NCI-H187 treated with DMSO at 0.1 percent for 48 hours (cell line): ENCODE data around the gene NBEA.
"Not testable (repeated sequence)": the region's sequence is repeated elsewhere in the genome, so short reads cannot be mapped to it uniquely, and the experiment has no call there.

Experiments used
- DNase-seq: peaks from one replicate; lab custom pipeline; 2025; lab: John Stamatoyannopoulos, UW

NBEA gene

DNA sequence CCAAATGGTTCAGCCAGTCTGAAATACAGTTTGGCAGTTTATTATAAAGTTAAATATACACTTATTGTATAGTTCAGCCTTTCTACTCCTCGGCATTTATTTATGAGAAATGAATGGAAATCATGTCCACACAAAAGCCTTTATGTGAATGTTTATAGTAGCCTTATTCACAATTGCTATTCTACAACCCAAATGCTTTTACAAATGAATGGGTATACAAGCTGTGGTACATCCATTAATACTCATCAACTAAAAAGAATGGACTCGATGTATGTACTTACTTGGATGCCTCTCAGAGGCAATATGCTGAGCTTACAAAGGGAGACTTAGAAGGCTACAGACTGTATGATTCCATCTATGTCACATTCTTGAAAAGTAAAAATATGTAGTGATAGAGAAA, 150.7 kb downstream of the NBEA start:
- DNase-seq, result no peak

DNA sequence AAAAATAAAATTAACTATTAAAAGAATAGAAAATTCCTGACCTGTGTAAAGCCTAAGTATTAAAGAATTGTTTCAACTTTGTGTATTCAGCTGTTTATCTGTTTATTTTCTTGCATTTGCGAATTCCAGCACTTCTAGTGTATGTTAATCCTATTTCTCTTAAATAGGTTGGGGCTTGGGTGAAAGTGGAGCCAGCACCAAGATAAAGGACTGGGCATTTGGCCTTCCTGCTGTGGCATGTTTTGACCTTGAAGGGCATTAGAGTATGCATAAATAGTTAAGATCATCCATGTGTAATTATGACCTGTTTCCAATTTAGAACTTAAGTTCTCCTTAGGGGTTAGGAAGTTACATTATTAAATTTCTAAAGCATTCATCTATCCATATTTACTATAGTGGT, 151.3 kb downstream of the NBEA start:
- no peak for DNase-seq

DNA sequence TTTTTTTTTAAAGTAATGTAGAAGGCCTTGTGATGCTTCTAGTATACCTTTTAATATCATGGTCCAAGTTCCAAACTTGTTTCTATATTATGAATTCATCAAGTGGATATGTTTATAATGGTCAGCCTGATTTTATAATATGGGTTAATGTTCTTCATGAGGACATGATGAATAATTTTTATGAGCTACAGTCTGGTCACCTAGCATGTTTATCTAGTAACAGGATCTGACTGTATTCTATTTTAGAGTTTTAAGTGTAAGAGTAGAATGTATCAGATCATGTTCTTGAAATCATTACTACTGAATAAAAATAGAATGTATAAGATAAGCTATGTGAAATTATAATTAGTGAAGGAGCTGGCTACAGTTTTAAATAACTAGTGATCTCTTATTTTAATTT, 164.7 kb downstream of the NBEA start:
- not testable (repeated sequence) for DNase-seq

DNA sequence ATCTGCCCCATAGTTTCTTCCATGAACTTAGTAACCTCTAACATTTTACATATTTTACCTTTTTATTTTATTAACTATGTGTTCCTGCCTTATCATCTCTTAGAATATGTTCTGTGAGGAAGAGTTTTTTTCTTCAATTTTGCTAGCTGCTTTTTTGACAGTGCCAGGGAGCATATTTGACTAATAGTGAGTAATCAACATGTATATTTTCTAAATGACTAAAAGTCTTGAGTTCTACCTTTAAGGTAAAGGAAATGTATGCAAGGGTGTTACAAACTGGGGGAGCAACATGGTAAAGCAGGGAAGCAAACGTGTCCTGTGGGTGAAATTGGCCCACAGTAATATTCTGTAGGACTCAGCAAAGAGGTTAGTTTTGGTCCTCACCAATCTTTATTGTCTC, 165.5 kb downstream of the NBEA start:
- DNase-seq, result no peak

DNA sequence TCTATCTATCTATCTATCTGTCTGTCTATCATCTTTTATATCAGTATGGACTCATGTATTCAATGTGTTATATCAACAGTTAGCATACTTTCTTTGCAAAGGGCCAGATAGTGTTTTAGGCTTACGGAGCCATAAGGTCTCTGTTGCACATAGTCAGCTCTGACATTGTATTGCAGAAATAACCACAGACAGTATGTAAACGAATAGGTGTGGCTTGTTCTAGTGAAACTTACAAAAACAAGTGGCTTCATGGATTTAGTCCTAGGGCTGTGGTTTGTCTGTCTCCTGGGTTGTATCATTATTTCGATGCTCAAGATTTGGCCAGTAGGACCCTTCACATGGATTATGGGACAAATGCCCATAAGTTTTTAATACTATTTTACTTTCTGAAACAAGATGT, 171.5 kb downstream of the NBEA start:
- DNase-seq, result not testable (repeated sequence)

DNA sequence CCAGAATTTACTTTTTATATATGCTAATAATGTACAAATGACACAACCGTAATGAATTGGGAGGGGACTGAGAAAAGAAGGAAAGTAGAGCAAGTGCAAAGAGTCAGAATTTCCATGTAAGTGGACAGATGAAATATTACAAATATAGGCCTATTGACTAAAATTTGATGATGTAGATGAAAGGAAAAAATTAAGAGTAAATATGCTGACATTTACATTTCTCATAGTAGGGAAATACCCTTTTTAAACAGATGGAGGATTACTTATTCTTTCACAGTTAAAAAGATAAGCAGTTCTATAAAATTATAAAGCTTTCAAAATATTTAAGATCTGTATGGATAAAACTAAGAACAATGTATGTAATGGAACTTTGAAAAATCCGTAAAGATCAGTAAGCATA, 185.4 kb downstream of the NBEA start:
- DNase-seq, result no peak

DNA sequence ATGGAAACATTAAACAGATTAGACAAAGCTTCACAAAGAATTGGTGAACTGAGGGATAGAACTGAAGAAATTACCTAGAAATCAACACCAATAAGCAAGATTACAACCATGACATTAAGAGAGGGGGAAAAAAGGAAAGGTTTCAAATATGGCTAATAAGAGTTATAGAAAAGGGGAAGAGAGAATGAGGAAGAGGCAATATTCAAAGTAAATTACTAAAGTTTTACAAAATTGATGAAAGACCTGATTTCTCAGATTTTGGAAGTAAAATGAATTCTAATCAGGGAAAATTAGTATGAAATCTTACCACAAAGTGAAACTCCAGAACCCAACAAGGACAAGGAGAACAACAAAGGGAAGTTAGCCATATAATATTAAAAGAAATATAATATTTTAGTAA, 187.4 kb downstream of the NBEA start:
- DNase-seq, result no peak

DNA sequence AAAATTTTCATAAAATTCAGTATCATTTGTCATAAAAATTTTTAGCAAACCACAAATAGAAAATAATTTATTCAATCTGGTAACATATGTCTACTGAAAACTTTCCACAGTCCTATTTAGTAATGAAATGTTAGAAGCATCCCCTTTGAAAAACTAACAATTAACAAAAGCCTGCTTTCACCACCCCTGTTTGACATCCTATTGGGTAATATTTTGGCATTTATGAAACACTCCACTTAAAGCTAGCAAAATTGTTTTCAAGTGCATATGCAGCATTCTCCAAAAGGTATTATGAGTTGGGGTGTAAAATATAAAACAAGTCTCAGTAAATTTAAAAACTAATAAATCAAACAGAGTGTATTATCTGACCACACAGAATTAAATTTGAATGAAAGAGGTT, 189.4 kb downstream of the NBEA start:
- DNase-seq, result no peak

DNA sequence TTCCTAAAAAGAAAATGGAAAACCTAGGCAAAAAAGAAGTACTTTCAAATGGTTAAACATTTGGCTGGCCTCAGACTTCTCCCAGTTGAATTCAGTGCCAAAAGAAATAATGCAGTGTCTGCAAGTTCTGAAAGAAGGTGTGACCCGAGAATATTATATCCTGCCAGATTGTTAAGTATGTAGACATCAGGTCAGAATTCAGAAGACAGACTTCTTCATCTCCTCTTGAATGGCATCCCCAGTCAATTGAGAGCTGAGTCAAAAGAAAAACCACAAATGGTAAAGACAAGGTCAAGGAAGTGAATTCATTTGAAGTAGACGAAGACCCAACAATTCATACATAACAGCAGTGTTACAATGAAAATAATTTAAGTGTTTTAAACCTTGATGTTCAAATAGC, 194.5 kb downstream of the NBEA start:
- DNase-seq, result no peak

DNA sequence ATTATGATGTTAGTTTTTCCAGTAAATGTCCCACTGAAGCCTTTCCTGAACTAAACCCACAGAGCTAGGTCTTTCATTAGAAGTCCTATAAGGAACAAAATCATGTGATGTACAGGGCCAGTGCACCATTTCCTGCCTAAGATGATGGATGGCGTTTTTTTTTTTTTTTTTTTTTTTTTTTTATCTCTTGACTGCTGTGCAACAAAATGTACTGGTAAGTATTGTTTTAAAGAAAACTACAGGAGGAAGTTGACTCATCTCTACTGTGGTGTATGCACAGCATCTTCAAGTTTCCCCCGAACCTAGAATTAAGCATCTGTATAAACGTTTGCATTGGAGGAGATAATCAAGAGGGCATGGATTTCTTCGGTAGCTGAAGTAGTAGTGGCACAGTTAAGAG, 197.5 kb downstream of the NBEA start:
- no peak for DNase-seq

DNA sequence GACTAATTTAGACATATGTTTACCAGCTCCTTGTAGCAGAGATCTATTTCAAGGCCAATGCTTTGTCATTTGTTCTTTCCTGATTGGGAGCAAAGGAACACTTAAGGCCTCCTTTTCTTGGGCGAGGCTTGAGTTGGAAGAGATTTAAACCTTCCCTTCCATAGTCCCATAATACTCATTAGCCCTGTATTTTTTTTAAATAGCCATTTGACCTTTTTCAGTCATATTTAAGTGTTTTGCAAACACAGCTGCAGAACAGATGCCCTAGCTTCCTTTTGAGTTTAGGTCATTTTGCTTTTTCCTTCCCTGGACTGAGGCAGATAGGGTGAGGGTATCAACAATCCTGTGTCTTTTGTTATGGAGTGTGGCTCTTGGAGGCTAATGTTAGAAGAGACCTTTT, 198.3 kb downstream of the NBEA start:
- no peak for DNase-seq

DNA sequence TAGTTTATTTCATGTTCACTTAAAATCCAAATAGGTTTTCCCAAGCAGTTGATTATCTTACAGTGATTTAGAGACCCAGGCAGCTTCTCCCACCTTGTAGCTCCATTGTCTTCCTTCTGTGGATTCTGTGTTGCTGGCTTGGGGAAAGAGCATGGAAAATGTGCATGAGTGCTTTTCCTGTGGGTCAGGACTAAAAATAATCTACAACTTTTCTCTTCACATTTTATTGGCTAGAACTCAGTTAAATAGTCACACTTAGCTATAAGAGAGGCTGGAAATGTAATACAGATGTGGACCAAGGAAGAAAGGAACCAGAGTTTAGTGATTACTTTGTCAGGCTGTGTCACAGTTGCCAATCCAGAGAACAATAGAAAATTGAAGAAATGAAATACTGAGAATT, 198.8 kb downstream of the NBEA start:
- DNase-seq, result no peak

DNA sequence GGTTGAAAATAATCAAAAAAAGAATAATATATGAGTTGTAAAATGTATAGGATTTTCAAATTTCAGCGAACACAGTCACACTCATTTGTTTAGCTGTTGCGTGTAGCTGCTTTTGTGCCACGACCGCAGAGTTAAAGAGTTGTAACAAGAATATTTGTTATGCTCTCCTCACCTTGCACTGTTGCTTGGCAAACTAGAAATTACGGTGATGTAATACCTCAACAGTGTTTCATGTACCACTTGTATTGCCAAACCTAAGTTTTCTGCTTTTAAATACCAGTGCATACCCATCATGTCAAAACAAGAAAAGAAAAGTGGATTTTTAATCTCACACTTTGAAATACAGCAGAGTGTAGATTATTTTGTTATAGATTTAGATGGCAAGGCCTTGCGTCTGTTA, 201.1 kb downstream of the NBEA start:
- no peak for DNase-seq

DNA sequence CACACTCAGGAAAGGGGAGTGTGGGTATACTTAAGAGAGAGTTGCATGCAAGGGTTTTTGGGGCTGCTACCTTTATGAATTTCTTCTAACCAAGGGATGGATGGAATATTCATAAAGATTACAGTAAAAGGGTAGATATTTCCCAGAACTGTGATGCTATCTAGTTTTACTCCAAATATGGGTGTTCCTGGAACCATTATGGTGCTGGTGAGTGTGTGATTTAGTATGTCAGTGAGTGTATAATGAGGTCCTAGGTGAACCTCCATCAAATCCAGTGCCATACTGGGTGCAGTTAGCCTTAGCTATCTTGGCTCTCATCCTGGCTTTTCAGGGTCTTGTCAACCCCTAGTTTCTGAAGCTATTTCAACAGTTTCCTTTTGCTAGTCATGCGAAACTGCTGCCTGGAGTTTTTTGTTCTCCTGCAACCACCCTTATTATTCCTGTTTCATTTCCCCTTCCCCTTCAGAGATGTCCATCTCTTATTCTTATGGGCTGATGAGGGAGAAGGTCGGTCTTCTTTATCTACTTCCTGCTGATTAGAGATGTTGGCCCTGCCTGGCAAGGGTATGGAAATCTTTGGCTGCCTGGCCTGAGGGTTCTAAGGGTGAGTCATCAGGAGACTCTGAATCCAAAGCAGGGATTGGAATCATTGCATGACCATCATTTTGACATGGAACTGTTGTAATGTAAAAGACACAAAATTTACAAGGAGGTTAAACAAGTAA, 202.3 kb downstream of the NBEA start:
- DNase-seq, result no peak

DNA sequence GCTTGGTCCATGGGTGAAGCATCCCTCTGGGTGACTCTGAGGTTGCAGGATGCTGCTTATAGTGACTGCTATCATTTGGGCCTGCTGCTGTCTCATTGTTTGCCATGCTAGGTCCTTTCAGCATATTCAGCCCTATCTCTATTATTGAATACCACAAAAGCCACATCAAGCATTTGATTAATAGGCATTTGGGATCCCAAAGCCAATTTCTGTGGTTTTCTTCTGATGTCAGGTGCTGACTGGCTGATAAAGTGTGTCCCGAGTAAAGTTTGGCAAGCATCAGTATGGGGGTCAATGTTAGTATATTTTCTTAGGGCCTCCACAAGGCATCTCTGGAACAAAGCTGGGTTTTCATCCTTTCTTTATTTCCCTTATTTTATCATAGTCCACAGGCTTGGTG, 204.6 kb downstream of the NBEA start:
- DNase-seq, result no peak

DNA sequence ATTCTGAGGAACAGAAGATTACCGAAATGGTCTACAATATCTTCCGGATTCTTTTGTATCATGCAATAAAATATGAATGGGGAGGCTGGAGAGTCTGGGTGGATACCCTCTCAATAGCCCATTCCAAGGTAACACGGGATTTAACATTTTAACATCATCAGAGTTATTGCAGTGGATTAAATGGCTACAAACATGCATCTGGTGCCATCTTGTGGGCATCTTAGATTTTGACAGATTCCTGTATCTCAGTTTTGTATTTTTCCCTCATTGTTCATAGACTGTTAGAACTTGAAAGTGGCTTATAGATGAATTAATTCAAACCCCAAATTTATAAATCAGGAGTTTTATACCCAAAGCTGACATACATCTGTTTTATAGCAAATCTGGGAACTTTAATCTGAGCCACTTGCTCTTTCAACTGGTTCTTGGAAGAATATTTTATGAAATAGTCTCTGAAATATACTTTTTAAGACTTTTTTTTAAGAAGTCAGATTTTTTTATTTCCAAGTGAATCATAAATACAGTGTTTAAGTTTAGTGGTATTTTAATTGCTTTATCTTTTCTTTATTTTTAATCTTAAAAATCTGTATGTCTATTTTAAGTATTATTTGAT, 215.2 kb downstream of the NBEA start:
- no peak for DNase-seq

DNA sequence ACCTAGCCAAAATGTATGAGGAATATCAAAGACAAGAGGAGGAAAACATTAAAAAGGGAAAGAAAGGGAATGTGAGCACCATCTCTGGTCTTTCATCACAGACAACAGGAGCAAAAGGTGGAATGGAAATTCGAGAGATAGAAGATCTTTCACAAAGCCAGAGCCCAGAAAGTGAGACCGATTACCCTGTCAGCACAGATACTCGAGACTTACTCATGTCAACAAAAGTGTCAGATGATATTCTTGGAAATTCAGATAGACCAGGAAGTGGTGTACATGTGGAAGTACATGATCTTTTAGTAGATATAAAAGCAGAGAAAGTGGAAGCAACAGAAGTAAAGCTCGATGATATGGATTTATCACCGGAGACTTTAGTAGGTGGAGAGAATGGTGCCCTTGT, 217.0 kb downstream of the NBEA start:
- DNase-seq, result no peak

DNA sequence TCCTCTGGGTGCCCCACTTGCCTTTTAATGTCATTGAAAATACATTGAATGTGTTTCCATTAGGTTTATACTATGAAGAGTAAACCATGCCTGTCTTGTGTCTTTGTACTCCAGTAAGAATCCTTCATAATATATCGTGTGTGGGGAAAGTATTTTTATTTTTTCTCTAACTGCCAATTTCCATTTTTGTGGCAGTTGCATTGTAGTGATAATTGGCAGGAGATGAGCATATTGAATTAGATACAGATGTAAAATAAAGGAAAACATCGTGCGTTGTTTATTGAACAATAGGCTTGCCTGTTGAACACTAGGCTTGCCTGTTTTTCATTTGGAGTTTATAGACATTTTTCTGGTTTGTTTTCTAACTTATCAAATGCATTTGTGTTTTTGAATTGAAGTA, 218.8 kb downstream of the NBEA start:
- no peak for DNase-seq

DNA sequence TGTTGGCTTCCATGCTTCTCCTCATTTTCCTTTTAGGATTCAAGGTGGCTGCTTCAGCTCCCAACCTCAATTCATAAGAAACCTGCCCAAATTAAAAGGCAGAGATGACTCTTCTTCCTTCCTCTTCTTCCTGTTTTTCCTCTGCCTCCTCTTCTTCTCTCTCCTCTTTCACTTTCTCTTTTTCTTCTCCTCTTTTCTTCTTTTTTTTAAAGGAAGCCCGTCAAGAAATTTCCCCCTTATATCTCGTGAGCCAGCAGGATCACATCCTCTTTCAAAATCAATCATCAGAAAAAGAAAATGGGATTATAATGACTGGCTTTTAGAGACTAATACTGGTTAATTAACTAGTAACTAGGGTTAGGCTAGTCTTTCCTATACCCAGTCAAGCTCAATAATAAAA, 220.3 kb downstream of the NBEA start:
- no peak for DNase-seq

DNA sequence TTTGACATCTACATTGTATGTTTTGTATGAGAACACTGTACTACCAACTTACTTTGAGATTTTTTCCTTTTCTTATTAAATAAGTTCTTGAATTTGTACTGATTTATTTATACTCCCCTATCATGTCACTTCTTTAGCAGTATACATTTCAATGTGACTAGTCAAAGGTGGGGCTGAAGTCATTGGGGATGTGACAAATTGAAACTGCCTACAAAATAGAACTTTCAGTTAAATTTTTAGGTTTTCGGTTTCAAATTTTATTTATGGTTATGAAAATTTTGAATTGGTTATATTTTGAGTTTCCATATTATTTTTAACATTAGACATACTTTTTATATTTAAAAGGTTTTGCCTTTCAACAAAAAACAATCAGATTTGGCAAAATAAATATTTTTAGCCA, 221.6 kb downstream of the NBEA start:
- no peak for DNase-seq

DNA sequence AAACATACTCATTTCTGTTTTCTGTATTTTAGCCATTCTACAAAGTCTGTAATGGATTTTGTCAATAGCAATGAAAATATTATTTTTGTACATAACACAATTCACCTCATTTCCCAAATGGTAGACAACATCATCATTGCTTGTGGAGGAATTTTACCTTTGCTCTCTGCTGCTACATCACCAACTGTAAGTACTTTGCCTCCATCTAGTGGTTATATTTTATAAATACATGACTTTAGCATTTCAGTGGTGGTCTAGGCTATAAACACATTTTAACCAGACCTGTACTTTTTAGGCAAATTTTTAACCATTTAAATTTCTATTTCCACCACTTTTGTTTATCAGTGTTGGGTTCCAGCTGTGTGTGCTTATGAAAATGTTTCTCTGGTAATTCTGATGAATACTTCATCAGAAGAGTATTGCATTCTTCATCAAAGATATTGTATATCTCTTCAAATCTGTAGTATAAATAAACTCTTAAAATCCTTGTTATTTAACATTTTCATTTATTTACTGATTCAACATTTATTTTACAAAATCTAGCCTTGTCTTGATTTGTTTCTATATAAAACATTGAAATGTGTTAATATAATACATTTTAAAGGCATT, 222.4 kb downstream of the NBEA start:
- peak; percentile 13 for DNase-seq

DNA sequence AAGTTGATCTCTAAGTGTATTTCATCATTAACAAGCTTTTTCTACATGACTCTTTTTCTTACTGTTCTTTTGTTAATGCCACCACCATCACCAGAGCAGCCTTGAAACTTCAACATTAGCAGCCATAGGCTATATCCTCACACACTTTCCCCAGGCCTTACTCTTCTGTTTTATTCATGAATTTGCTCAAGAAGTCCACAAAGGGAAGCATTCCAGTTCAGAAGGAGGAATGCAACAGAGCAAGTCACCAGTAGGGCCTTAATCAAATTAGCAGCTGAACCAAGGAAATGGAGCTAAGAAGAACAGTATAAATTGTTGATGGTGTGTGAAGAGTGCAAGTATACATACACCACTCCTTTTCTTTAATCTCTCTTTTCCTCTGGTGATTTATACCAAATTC, 223.1 kb downstream of the NBEA start:
- no peak for DNase-seq

DNA sequence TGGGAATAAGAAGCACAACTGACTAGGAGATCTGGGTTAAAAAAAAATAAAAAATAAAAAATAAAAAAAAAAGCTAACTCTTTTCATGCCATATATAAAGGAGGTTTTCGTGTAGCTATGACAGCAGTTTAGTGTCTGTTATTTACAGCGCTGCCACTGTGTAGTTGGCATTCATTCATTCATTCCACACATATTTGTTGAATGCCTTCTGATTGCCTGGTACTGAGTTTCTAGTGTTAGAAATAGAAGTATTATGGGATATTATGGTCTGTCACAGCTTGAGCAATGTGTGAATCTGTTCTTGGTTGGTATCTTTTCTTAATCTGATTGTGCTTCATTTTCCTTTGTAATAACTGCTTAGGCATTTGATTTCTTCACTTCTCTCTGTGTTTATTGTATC, 237.4 kb downstream of the NBEA start:
- no peak for DNase-seq
